Measurements from ENCODE around the gene EMP1. TPM values are rescaled to one million over a fixed set of nuclear protein-coding genes. Genes with fewer than 3 reads are reported as not detected.

The EMP1 gene
- total and polyA plus RNA-seq, 9 of the 15 experiments (the other 6 are each of a cell fraction or from before 2014, with no cell fraction given) = 0.10 to 0.60 TPM; not detected in 7

DNA sequence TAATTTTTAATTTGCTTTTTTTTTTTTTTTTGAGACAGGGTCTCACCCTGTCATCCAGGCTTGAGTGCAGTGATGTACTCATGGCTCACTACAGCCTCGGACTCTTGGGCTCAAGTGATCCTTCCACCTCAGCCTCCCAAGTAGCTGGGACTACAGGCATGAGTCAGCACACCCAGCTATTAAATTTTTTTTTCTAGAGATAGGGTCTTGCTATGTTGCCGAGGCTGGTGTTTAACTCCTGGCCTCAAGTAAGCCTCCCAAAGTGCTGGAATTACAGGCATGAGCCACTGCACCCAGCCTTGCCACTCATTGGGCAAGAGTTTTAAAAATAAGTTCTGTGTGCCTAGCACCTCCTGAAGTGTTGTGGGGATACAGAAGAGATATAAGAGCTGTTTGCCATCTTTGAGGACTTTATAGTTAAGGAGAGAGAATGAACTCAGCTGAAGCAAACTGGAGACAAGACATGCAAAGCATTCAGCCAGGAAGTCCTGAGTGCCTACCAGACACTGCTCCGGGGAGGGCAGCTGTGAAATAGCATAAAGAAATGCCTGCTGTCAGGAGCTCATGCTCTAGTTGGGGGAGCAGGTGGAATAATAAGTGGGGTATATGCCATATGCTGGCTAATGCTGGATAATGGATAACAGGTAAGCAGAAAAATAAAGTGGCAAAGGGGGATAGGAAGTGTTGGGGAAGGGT is 15.0 kb upstream of the EMP1 start:
- 0% methylated on average over 2 of the region's 3 CpGs for WGBS (ENCODE audit: insufficient coverage, low coverage, missing lambda C conversion rate)
- no peak overlapping the region for H3K27ac ChIP-seq (ENCODE audit: extremely low read depth, low read depth, low read length)
- H3K9me3 ChIP-seq (replicated peaks; ENCODE audit: control insufficient read depth, insufficient read depth, low read depth, low read length) = no peaks in the 10 kb centered on the region
- intact Hi-C loops (cut with micrococcal nuclease) (no loop called here), in situ Hi-C loops (cut with MboI) (no loop called here)
- H2AFZ ChIP-seq (ENCODE audit: low read depth, low read length) = no peak overlapping the region
- no peak for ATAC-seq
- no peak overlapping the region for H3K9ac ChIP-seq (ENCODE audit: insufficient read depth in 1 of 2, low read depth in 2 of 2, low read length in 2 of 2)
- CTCF ChIA-PET (ENCODE audit: low intra/inter-chr PET ratio) = no interaction called here
- H3K4me2 ChIP-seq (ENCODE audit: insufficient read depth, low read length) = no peak overlapping the region
- H3K36me3 ChIP-seq (ENCODE audit: control insufficient read depth, insufficient read depth, low read length) = no peaks in the 10 kb centered on the region
- no peak overlapping the region for H3K4me3 ChIP-seq
- POLR2A ChIA-PET = no interaction called here
- no TSS peak for BruUV-seq (replicated peaks)
- FAIRE-seq = no peak
- H3K27me3 ChIP-seq (ENCODE audit: control insufficient read depth in 2 of 2, insufficient read depth in 2 of 2, low read length in 2 of 2) = peaks cover 0 to 11% of the 10 kb centered on the region in 2 experiments; a peak in 2 of 5 replicates
- no peaks in the 10 kb centered on the region for H4K20me1 ChIP-seq (replicated peaks; ENCODE audit: control insufficient read depth, insufficient read depth, low read length)
- no peaks in the 10 kb centered on the region for H3K9me1 ChIP-seq (ENCODE audit: control insufficient read depth, insufficient read depth, low read length)
- no peaks in the 10 kb centered on the region for H3K79me2 ChIP-seq (ENCODE audit: control insufficient read depth, insufficient read depth, low read length)
- no peak for DNase-seq (ENCODE audit: extremely low read depth in 1 of 4, low spot score in 3 of 4)
- H3K4me1 ChIP-seq (replicated peaks in 1 of 2; ENCODE audit: control insufficient read depth in 2 of 2, insufficient read depth in 2 of 2, low read length in 2 of 2) = no peaks in the 10 kb centered on the region
- TF ChIP-seq NFIC (IDR thresholded peaks at IDR 0.05) = no peak
- no peak for TF ChIP-seq EWSR1 (IDR thresholded peaks at IDR 0.05; ENCODE audit: borderline replicate concordance, low read depth, partially characterized antibody)
- no peak for TF ChIP-seq BRD4 (IDR thresholded peaks at IDR 0.05)
- no peak for TF ChIP-seq ZNF253 (CRISPR knock-in tag; conservative IDR thresholded peaks at IDR 0.05)
- TF ChIP-seq, protein P1, sequence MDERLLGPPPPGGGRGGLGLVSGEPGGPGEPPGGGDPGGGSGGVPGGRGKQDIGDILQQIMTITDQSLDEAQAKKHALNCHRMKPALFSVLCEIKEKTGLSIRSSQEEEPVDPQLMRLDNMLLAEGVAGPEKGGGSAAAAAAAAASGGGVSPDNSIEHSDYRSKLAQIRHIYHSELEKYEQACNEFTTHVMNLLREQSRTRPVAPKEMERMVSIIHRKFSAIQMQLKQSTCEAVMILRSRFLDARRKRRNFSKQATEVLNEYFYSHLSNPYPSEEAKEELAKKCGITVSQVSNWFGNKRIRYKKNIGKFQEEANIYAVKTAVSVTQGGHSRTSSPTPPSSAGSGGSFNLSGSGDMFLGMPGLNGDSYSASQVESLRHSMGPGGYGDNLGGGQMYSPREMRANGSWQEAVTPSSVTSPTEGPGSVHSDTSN (CRISPR knock-in tag; IDR thresholded peaks at IDR 0.05; ENCODE audit: low read depth) = no peak
- TF ChIP-seq, protein P1 (tag; conservative IDR thresholded peaks at IDR 0.05; ENCODE audit: low read depth) = no peak
- TF ChIP-seq, protein P2, sequence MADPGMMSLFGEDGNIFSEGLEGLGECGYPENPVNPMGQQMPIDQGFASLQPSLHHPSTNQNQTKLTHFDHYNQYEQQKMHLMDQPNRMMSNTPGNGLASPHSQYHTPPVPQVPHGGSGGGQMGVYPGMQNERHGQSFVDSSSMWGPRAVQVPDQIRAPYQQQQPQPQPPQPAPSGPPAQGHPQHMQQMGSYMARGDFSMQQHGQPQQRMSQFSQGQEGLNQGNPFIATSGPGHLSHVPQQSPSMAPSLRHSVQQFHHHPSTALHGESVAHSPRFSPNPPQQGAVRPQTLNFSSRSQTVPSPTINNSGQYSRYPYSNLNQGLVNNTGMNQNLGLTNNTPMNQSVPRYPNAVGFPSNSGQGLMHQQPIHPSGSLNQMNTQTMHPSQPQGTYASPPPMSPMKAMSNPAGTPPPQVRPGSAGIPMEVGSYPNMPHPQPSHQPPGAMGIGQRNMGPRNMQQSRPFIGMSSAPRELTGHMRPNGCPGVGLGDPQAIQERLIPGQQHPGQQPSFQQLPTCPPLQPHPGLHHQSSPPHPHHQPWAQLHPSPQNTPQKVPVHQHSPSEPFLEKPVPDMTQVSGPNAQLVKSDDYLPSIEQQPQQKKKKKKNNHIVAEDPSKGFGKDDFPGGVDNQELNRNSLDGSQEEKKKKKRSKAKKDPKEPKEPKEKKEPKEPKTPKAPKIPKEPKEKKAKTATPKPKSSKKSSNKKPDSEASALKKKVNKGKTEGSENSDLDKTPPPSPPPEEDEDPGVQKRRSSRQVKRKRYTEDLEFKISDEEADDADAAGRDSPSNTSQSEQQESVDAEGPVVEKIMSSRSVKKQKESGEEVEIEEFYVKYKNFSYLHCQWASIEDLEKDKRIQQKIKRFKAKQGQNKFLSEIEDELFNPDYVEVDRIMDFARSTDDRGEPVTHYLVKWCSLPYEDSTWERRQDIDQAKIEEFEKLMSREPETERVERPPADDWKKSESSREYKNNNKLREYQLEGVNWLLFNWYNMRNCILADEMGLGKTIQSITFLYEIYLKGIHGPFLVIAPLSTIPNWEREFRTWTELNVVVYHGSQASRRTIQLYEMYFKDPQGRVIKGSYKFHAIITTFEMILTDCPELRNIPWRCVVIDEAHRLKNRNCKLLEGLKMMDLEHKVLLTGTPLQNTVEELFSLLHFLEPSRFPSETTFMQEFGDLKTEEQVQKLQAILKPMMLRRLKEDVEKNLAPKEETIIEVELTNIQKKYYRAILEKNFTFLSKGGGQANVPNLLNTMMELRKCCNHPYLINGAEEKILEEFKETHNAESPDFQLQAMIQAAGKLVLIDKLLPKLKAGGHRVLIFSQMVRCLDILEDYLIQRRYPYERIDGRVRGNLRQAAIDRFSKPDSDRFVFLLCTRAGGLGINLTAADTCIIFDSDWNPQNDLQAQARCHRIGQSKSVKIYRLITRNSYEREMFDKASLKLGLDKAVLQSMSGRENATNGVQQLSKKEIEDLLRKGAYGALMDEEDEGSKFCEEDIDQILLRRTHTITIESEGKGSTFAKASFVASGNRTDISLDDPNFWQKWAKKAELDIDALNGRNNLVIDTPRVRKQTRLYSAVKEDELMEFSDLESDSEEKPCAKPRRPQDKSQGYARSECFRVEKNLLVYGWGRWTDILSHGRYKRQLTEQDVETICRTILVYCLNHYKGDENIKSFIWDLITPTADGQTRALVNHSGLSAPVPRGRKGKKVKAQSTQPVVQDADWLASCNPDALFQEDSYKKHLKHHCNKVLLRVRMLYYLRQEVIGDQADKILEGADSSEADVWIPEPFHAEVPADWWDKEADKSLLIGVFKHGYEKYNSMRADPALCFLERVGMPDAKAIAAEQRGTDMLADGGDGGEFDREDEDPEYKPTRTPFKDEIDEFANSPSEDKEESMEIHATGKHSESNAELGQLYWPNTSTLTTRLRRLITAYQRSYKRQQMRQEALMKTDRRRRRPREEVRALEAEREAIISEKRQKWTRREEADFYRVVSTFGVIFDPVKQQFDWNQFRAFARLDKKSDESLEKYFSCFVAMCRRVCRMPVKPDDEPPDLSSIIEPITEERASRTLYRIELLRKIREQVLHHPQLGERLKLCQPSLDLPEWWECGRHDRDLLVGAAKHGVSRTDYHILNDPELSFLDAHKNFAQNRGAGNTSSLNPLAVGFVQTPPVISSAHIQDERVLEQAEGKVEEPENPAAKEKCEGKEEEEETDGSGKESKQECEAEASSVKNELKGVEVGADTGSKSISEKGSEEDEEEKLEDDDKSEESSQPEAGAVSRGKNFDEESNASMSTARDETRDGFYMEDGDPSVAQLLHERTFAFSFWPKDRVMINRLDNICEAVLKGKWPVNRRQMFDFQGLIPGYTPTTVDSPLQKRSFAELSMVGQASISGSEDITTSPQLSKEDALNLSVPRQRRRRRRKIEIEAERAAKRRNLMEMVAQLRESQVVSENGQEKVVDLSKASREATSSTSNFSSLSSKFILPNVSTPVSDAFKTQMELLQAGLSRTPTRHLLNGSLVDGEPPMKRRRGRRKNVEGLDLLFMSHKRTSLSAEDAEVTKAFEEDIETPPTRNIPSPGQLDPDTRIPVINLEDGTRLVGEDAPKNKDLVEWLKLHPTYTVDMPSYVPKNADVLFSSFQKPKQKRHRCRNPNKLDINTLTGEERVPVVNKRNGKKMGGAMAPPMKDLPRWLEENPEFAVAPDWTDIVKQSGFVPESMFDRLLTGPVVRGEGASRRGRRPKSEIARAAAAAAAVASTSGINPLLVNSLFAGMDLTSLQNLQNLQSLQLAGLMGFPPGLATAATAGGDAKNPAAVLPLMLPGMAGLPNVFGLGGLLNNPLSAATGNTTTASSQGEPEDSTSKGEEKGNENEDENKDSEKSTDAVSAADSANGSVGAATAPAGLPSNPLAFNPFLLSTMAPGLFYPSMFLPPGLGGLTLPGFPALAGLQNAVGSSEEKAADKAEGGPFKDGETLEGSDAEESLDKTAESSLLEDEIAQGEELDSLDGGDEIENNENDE (IDR thresholded peaks at IDR 0.05; ENCODE audit: low read depth, low read length) = no peak
- TF ChIP-seq TRIM28 (IDR thresholded peaks at IDR 0.05) = no peak
